ENCODE measurements around the gene OR10H5.

The OR10H5 gene

GRCh38 chr19:15850385-15850784 is 62.9 kb downstream of the OR10H5 start:
- DNase-seq = no peak

All from MV-4-11 (cell line).